SKM-1 treated with dmso at 0.1 percent for 144 hours (cell line): Measurements from ENCODE around the gene CYB561D1.

Experiments used
- DNase-seq: peaks from one replicate; lab custom pipeline; 2025; ENCODE audit not compliant: unreplicated experiment; lab: John Stamatoyannopoulos, UW

CYB561D1 gene

GRCh38 chr1:109527846-109528695, 34.2 kb downstream of the CYB561D1 start:
- no peak for DNase-seq

DNA sequence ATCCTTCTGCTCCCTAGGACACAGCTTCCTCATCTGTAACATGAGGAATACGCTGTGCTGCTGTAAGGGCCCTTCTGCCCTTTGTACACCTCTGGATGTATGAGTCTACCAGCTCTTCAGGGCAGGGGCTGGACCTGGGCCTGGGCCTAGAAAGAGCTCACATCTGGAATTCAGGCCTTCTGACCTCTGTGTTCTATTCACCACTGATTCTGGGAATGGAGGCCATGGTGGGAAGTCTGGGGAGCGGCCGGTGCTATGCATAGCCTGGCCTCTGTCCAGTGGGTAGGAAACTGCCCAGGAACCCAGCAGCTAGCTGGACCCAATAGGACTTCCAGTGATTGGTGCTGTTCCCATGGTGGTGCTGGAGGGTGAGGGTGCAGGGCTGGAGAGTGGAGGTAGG, 34.8 kb downstream of the CYB561D1 start:
- no peak for DNase-seq

- no peak for DNase-seq
Observed at GRCh38 chr1:109529881-109530456, 36.1 kb downstream of the CYB561D1 start.

- DNase-seq = no peak
Observed at GRCh38 chr1:109530457-109531087, 36.7 kb downstream of the CYB561D1 start.

DNA sequence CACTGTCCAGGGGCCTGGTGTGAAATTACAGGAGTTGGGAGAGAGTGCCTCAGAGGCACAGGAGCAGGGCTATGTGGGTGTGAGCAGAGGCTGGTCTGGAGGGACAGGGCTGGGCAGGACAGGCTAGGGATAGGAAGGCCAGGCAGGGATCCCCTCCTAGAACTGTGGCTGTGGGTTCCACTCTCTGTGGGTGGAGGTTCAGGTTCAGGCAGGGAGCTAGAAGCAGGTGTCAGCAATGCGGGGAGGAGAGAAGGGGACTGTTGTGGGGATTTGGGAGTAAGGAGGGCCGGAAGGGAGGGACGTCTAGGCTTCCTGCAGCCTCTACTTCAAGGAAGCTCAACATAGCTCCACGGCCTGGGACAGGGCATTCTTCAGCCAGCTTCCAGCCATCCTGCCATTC, 37.5 kb downstream of the CYB561D1 start:
- no peak for DNase-seq

- DNase-seq = no peak
Observed at GRCh38 chr1:109531826-109532364, 38.0 kb downstream of the CYB561D1 start.

- DNase-seq = peak; percentile 65
Observed at GRCh38 chr1:109532365-109533136, 38.7 kb downstream of the CYB561D1 start.

- no peak for DNase-seq
Observed at GRCh38 chr1:109534307-109534858, 40.5 kb downstream of the CYB561D1 start.

GRCh38 chr1:109535481-109535880, 41.6 kb downstream of the CYB561D1 start:
- no peak for DNase-seq

DNA sequence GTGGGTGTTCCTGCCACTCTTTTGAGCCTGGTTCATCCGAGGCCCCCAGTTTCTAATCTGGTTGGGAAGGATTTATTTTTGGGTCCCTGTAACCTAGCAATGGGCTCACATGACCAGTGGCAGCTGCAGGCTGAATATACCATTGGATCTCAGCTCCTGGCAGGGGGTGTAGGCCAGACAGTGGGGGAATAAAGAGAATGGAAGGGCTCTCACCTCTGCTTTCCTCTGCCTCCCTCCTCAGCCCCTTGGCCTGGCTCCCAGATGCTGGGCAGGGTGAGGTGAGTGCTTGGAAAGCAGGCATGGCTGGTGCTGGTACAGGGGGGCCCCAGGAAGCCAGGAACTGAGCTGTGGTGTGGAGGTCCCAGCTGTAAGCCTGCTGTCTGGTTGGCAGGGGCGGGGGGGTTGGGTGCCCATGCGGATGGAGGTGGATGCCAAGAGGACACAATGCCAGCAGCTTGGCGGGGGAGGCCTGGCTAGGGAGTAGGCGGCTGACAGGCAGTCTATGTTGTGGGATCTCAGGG, 42.1 kb downstream of the CYB561D1 start:
- no peak for DNase-seq

GRCh38 chr1:109537450-109538178, 43.7 kb downstream of the CYB561D1 start:
- no peak for DNase-seq

- no peak for DNase-seq
Observed at GRCh38 chr1:109538827-109539555, 45.1 kb downstream of the CYB561D1 start.

GRCh38 chr1:109539676-109540075, 45.8 kb downstream of the CYB561D1 start, which contains the start of gene GPR61:
Gene GPR61 (plus strand): TSS chr1:109539872. CDS start chr1:109543023, 3,151 bp downstream.
- DNase-seq = no peak

DNA sequence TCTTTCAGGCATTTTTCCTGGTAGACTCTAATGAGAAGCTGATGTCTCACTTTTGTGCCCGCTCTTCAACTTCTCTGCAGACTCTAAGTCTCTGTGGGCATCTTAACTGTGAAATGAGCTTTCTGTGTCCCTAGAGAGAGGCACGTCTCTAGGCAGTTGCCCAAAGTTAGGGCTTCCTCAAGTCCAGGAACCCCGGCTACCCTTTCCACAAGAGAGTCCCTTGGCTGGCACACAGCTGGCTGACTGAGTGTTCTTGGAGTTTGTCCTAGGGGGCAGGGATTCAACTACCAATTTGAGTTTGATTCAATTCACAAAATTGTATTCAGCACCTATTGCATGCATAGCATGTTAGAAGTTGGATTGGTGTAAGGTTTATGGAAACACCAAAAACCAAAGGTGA, 47.2 kb downstream of the CYB561D1 start:
- no peak for DNase-seq

DNA sequence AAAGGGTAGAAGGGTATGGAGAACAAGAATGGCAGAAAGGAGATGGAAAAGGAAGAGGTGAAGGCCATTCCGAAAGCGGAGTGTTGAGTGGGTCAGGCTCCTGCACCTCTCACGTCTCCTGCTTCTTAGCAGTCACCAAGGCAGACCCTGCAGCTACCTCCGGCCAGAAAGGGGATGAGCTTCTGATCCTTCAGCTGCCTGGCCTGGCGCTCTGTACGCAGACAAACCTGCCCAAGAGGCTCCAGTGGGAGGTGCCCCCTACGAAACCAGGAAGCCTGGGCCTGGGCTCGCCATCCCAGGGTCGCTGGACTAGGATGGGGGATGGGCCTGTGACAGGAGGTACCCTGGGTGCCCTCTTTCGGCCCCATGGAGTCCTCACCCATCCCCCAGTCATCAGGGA, 48.8 kb downstream of the CYB561D1 start:
- no peak for DNase-seq

DNA sequence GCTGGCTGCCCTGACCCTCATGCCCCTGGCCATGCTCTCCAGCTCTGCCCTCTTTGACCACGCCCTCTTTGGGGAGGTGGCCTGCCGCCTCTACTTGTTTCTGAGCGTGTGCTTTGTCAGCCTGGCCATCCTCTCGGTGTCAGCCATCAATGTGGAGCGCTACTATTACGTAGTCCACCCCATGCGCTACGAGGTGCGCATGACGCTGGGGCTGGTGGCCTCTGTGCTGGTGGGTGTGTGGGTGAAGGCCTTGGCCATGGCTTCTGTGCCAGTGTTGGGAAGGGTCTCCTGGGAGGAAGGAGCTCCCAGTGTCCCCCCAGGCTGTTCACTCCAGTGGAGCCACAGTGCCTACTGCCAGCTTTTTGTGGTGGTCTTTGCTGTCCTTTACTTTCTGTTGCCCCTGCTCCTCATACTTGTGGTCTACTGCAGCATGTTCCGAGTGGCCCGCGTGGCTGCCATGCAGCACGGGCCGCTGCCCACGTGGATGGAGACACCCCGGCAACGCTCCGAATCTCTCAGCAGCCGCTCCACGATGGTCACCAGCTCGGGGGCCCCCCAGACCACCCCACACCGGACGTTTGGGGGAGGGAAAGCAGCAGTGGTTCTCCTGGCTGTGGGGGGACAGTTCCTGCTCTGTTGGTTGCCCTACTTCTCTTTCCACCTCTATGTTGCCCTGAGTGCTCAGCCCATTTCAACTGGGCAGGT, 49.5 kb downstream of the CYB561D1 start:
- DNase-seq = no peak

DNA sequence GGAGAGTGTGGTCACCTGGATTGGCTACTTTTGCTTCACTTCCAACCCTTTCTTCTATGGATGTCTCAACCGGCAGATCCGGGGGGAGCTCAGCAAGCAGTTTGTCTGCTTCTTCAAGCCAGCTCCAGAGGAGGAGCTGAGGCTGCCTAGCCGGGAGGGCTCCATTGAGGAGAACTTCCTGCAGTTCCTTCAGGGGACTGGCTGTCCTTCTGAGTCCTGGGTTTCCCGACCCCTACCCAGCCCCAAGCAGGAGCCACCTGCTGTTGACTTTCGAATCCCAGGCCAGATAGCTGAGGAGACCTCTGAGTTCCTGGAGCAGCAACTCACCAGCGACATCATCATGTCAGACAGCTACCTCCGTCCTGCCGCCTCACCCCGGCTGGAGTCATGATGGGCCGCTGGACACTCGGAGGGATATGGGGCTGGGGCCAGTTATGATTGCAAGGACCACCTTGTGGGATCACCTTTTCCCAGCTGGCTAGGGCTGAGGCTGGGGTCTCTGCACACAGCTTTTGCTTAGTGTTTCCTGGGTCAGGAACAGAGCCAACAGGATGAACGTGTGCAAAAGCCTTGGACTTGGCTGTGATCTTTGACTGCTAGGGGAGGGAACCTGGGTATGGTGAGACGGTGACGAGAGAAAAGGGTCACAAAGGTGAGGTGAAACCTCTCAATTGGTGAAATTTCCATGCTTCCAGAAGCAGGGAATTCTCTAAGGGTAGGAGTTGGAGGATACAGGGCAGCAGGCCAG, 50.3 kb downstream of the CYB561D1 start:
- no peak for DNase-seq
